Lung (tissue), 12 donors: ENCODE results near the gene NAV1. TPM values are rescaled to one million over a fixed set of nuclear protein-coding genes. Genes with fewer than 3 reads are reported as not detected.
"Not testable (repeated sequence)": the region's sequence is repeated elsewhere in the genome, so short reads cannot be mapped to it uniquely, and the experiment has no call there.

Experiments
- ATAC-seq: fragments of 200-7000 bp; cut with Tn5 transposase; one replicate; pipeline ENCODE4 v1.9.1; 2020; ENCODE audit warnings: moderate number of reproducible peaks; ENCODE audit not compliant: insufficient read depth, low FRiP score
- DNase-seq, 3 donors: peaks; one replicate each; pipeline ENCODE4 v3.0.0-alpha.2; 2013 to 2017
- H3K27ac ChIP-seq, 2 donors: one replicate each; pipeline ENCODE4 v1.5.1; 2013; ENCODE audit warnings: mild to moderate bottlenecking in 2 of 2, moderate library complexity in 2 of 2, control low read depth in 1 of 2, inconsistent platforms in 1 of 2, low read depth in 1 of 2, low read length in 1 of 2
- H3K27me3 ChIP-seq, 3 donors: one replicate each; pipeline ENCODE4 v1.5.1; 2013; ENCODE audit warnings: low read length in 2 of 3; ENCODE audit not compliant: control insufficient read depth in 3 of 3, insufficient read depth in 3 of 3
- H3K36me3 ChIP-seq, 4 donors: one replicate each; pipeline ENCODE4 v1.5.1; 2013; ENCODE audit warnings: low read length in 4 of 4, mild to moderate bottlenecking in 1 of 4, moderate library complexity in 1 of 4; ENCODE audit not compliant: control insufficient read depth in 4 of 4, insufficient read depth in 4 of 4
- H3K4me1 ChIP-seq, 5 donors: one replicate each; pipeline ENCODE4 v1.5.1; 2013; ENCODE audit warnings: low read length in 5 of 5, mild to moderate bottlenecking in 2 of 5, moderate library complexity in 1 of 5; ENCODE audit not compliant: control insufficient read depth in 5 of 5, insufficient read depth in 5 of 5
- H3K4me3 ChIP-seq: one replicate; pipeline ENCODE4 v1.5.1; 2013; ENCODE audit warnings: mild to moderate bottlenecking, control low read depth, moderate library complexity
- H3K9ac ChIP-seq, 2 donors: one replicate each; pipeline ENCODE4 v1.5.1; 2013; ENCODE audit warnings: low read length in 2 of 2, control low read depth in 1 of 2; ENCODE audit not compliant: insufficient read depth in 1 of 2
- H3K9me3 ChIP-seq, 4 donors: one replicate each; pipeline ENCODE4 v1.5.1; 2013; ENCODE audit warnings: low read length in 3 of 4, mild to moderate bottlenecking in 1 of 4, moderate library complexity in 1 of 4; ENCODE audit not compliant: control insufficient read depth in 4 of 4, insufficient read depth in 3 of 4
- CTCF ChIP-seq: IDR thresholded peaks from 2 replicates; pipeline ENCODE4 v1.5.1; 2012; ENCODE audit warnings: mild to moderate bottlenecking; ENCODE audit errors: control extremely low read depth, extremely low read depth
- WGBS, 2 donors: extraction: QIAGEN DNeasy Blood & Tissue Kit; methylation state at CpG; one replicate each; pipeline ENCODE4 v1.1.7; 2013; 5-methylcytosine and 5-hydroxymethylcytosine counted together
- polyA plus RNA-seq, 2 donors: library from polyadenylated mRNA; stranded (reverse); fragments of 200-250 nt; gene quantifications; one replicate each; pipeline ENCODE4 v1.2.1, GENCODE V29; 2013
- total RNA-seq, 2 donors: library from RNA; depleted of rRNA in 1 of 2; stranded (reverse); fragments of >200 nt in 1 of 2; gene quantifications; one replicate each; pipeline ENCODE4 v1.2.1, GENCODE V29; 2014 to 2021
- donor health status: control.
- donor health status: control.
- donor health status: Bipolar disorder and iron deficiency.
- donor health status: healthy.
- donor health status: DM: yes; HTN: yes; CAD: no.

Gene NAV1
- total and polyA plus RNA-seq, 4 donors, result 6.5 to 38.6 (median 17.9) TPM

DNA sequence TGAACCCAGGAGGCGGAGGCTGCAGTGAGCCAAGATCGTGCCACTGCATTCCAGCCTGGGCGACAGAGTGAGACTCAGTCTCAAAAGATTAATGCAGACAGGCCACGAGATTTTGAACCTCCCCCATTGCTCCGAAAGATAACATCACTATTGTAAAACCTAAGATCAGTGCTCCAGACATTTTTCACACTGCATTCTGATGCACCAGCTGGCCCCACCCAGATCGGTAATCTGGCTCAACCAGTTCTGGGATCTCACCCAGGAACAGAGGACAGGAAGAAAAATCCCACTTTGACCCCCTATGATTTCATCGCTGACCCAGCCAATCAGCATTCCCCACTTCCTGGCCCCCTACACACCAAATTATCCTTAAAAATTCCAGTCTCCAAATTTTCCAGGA is 21.3 kb upstream of the NAV1 start:
- TF ChIP-seq CTCF, result no peak

GRCh38 chr1:201518071-201518470 is 20.9 kb upstream of the NAV1 start:
- no peak overlapping the region for H3K9ac ChIP-seq
- no peaks in the 10 kb centered on the region for H3K27me3 ChIP-seq
- WGBS, 2 donors, result 76 to 79% methylated on average over 5 of the region's 5 CpGs
- H3K4me1 ChIP-seq, result peaks cover 0 to 4% (median 0%) of the 10 kb centered on the region in 5 donors
- ATAC-seq (no peak), DNase-seq (no peak)
- no peaks in the 10 kb centered on the region for H3K9me3 ChIP-seq
- no peak for TF ChIP-seq CTCF
- H3K36me3 ChIP-seq, result no peaks in the 10 kb centered on the region
- H3K4me3 ChIP-seq, result no peak overlapping the region
- H3K27ac ChIP-seq, result no peak overlapping the region

More for the DNA sequence above, 21.3 kb upstream of the NAV1 start:
- Histone ChIP-seq H3K9ac (no peak overlapping the region), H3K4me3 (no peak overlapping the region), H3K36me3 (no peaks in the 10 kb centered on the region), H3K9me3 (no peaks in the 10 kb centered on the region), H3K27ac (no peak overlapping the region), H3K4me1 (peaks cover 0 to 8% (median under 1%) of the 10 kb centered on the region in 5 donors), H3K27me3 (no peaks in the 10 kb centered on the region)
- DNase-seq, result peak in 1 of 3 donors; percentile 17
- 75 to 83% methylated on average over 7 of the region's 7 CpGs for WGBS, 2 donors
- no peak for ATAC-seq

DNA sequence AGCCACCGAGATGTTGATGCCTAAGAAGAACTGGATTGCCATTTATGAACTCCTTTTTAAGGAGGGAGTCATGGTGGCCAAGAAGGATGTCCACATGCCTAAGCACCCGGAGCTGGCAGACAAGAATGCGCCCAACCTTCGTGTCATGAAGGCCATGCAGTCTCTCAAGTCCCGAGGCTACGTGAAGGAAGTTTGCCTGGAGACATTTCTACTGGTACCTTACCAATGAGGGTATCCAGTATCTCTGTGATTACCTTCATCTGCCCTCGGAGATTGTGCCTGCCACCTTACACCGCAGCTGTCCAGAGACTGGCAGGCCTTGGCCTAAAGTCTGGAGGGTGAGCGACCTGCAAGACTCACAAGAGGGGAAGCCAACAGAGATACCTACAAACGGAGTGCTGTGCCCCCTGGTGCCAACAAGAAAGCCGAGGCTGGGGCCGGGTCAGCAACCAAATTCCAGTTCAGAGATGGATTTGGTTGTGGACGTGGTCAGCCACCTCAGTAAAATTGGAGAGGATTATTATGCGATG is 18.8 kb upstream of the NAV1 start:
- not testable (repeated sequence) for H3K27me3 ChIP-seq, H3K9ac ChIP-seq

DNA sequence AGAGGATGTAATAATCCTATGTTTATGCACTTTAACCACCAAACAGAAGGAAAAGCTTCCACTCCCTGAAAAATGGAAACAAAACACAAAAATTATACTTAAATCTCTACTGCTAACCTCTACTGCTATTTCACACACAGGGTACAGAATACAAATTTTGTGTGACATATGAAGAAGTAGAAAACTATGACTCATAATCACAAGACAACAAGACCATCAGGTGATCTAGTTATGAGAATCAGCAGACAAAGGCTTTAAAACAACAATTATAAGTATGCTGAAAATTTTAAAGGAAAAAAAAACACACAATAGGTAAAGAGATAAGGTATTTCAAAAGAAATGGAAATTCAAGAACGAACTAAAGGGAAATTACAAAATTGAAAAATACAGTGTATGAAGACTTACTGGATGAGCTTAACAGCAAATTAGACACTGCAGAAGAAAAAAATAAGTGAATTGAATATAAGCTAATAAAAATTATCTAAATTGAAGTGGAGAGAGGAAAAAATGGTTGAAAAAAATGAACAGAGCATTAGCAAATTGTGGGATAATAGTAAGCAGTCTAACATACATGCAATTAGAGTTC is 13.6 kb upstream of the NAV1 start:
- Histone ChIP-seq H3K27me3 (no peaks in the 10 kb centered on the region), H3K27ac (no peak overlapping the region), H3K4me1 (no peaks in the 10 kb centered on the region), H3K4me3 (no peak overlapping the region), H3K9me3 (no peaks in the 10 kb centered on the region), H3K9ac (no peak overlapping the region), H3K36me3 (no peaks in the 10 kb centered on the region)
- DNase-seq, result no peak
- no peak for ATAC-seq
- TF ChIP-seq CTCF, result no peak
- 48 to 94% methylated on average over 1 of the region's 1 CpG for WGBS, 2 donors

More for the DNA sequence above, 18.8 kb upstream of the NAV1 start:
- H3K27ac ChIP-seq, H3K9me3 ChIP-seq, ATAC-seq, H3K4me1 ChIP-seq, DNase-seq, H3K36me3 ChIP-seq, H3K4me3 ChIP-seq: not testable (repeated sequence)
- WGBS, 2 donors, result 76 to 85% methylated on average over 14 of the region's 14 CpGs
